Right lobe of liver (tissue), 4 donors: ENCODE data around the gene DENND4C.

Source experiments
- POLR2A ChIP-seq: fragments of 450-650 bp; IDR thresholded peaks from one replicate; pipeline ENCODE4 v1.6.1; 2017; ENCODE audit warnings: antibody characterized with exemption, mild to moderate bottlenecking
- TF ChIP-seq, protein P1 (sequence below), 4 donors: fragments of 200-600 bp in 3 of 4; fragments of 450-650 bp in 1 of 4; IDR thresholded peaks; one replicate each; pipeline versions ENCODE4 v1.5.1 to v1.8.0; 2016 to 2022; ENCODE audit warnings: antibody characterized with exemption in 4 of 4, mild to moderate bottlenecking in 2 of 4
- donor health status: DM: no; HTN: no; CAD: no.
- donor health status: DM: no; HTN: no; CAD: no.
- donor health status: DM: no; HTN: yes; CAD: no.

DNA sequence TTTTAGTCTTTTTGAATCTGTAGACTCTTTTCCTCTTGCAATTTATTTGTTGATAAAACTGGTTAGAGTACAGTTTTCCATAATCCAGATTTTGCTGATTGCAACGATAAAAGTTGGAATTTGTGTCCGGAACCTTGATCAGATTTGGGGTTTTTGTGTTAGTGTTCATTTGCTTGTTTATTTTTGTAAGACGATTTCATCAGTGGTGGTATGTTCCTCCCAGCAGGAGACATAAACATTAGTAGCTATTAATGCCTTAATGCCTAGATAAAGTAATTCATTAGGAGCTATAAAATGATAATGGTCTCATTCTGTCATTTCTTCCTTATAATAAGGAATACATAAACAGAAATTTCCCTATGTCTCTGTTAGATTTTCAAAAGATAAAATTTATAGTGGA is 128.2 kb downstream of the DENND4C start:
- TF ChIP-seq POLR2A, result no peak
- TF ChIP-seq, protein P1, sequence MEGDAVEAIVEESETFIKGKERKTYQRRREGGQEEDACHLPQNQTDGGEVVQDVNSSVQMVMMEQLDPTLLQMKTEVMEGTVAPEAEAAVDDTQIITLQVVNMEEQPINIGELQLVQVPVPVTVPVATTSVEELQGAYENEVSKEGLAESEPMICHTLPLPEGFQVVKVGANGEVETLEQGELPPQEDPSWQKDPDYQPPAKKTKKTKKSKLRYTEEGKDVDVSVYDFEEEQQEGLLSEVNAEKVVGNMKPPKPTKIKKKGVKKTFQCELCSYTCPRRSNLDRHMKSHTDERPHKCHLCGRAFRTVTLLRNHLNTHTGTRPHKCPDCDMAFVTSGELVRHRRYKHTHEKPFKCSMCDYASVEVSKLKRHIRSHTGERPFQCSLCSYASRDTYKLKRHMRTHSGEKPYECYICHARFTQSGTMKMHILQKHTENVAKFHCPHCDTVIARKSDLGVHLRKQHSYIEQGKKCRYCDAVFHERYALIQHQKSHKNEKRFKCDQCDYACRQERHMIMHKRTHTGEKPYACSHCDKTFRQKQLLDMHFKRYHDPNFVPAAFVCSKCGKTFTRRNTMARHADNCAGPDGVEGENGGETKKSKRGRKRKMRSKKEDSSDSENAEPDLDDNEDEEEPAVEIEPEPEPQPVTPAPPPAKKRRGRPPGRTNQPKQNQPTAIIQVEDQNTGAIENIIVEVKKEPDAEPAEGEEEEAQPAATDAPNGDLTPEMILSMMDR (IDR thresholded peaks at IDR 0.05), result no peak
